ENCODE data around the gene EPHB1.

Gene EPHB1

GRCh38 chr3:135191708-135192107, 396.6 kb downstream of the EPHB1 start:
- TF ChIP-seq ZFX (IDR thresholded peaks at IDR 0.05), result no peak
- TF ChIP-seq, protein P1, sequence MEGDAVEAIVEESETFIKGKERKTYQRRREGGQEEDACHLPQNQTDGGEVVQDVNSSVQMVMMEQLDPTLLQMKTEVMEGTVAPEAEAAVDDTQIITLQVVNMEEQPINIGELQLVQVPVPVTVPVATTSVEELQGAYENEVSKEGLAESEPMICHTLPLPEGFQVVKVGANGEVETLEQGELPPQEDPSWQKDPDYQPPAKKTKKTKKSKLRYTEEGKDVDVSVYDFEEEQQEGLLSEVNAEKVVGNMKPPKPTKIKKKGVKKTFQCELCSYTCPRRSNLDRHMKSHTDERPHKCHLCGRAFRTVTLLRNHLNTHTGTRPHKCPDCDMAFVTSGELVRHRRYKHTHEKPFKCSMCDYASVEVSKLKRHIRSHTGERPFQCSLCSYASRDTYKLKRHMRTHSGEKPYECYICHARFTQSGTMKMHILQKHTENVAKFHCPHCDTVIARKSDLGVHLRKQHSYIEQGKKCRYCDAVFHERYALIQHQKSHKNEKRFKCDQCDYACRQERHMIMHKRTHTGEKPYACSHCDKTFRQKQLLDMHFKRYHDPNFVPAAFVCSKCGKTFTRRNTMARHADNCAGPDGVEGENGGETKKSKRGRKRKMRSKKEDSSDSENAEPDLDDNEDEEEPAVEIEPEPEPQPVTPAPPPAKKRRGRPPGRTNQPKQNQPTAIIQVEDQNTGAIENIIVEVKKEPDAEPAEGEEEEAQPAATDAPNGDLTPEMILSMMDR (conservative IDR thresholded peaks at IDR 0.05), result no peak
- no peak overlapping the region for H3K27ac ChIP-seq

- H3K27ac ChIP-seq, result no peak overlapping the region
- TF ChIP-seq, protein P1 (conservative IDR thresholded peaks at IDR 0.05), result no peak
- no peak for TF ChIP-seq ZFX (IDR thresholded peaks at IDR 0.05)
Measured at GRCh38 chr3:135192929-135193328, 397.9 kb downstream of the EPHB1 start.

- no peak overlapping the region for H3K27ac ChIP-seq
- TF ChIP-seq, protein P1 (conservative IDR thresholded peaks at IDR 0.05), result no peak
- no peak for TF ChIP-seq ZFX (IDR thresholded peaks at IDR 0.05)
Measured at GRCh38 chr3:135197246-135197645, 402.2 kb downstream of the EPHB1 start.

GRCh38 chr3:135197856-135198255, 402.8 kb downstream of the EPHB1 start:
- no peak overlapping the region for H3K27ac ChIP-seq
- no peak for TF ChIP-seq ZFX (IDR thresholded peaks at IDR 0.05)
- TF ChIP-seq, protein P1 (conservative IDR thresholded peaks at IDR 0.05), result no peak

DNA sequence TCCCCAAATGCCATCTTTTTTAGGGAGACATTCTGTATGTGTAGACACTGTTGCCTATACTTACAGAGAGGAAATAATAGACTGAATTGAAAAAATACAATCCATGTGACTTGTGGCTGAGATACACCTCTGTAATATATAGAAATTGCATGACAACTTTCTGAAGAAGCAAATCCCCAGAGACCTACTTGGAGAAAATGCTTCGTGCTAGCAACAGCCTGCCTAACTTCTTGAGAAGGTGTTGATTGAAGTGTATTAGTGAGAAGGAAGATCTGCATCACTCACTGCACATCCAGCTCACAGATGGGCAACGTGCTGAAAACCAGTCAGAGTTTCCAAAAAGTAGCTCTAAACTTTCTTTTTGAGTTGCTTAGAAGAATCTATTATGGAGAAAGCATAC, 404.1 kb downstream of the EPHB1 start:
- TF ChIP-seq ZFX (IDR thresholded peaks at IDR 0.05), result no peak
- TF ChIP-seq, protein P1 (conservative IDR thresholded peaks at IDR 0.05), result no peak
- no peak overlapping the region for H3K27ac ChIP-seq

DNA sequence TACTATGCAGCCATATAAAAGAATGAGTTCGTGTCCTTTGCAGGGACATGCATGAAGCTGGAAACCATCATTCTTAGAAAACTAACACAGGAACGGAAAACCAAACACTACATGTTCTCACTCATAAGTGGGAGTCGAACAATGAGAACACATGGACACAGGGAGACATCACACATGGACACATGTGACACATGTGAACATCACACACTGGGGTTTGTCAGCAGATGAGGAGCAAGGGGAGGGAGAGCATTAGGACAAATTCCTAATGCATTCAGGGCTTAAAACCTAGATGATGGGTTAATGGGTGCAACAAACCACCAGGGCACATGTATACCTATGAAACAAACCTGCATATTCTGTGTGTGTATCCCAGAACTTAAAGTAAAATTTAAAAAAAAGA, 408.0 kb downstream of the EPHB1 start:
- H3K27ac ChIP-seq, result no peak overlapping the region
- TF ChIP-seq, protein P1 (conservative IDR thresholded peaks at IDR 0.05), result no peak
- TF ChIP-seq ZFX (IDR thresholded peaks at IDR 0.05), result no peak

- TF ChIP-seq ZFX (IDR thresholded peaks at IDR 0.05), result no peak
- TF ChIP-seq, protein P1 (conservative IDR thresholded peaks at IDR 0.05), result no peak
- H3K27ac ChIP-seq, result no peak overlapping the region
Measured at GRCh38 chr3:135213213-135213612, 418.2 kb downstream of the EPHB1 start.

Data from C4-2B (cell line).